HCEC 1CT (cell line): ENCODE measurements around the gene SLC29A4.
"Not testable (repeated sequence)": the region's sequence is repeated elsewhere in the genome, so short reads cannot be mapped to it uniquely, and the experiment has no call there.

Source experiments
- DNase-seq: peaks from one replicate; pipeline ENCODE4 v3.0.0-alpha.2; 2017

SLC29A4 gene

DNA sequence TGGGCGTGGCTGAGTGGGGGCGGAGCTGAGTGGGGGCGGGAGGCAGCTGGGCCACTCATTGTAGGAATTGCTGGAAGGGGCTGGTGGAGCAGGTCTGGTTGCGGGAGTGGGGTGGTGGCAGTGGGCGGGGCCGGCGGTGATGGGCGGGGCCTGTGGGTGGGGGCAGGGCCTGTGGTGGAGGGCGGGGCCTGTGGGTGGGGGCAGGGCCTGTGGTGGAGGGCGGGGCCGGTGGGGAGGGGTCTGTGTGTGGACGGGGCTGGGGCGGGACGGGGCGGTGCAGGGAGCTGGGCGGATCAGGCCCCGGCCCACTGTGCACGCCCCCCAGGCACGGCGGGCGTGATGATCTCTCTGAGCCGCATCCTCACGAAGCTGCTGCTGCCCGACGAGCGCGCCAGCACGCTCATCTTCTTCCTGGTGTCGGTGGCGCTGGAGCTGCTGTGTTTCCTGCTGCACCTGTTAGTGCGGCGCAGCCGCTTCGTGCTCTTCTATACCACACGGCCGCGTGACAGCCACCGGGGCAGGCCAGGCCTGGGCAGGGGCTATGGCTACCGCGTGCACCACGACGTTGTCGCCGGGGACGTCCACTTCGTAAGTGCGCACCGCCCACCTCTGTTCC is 14.0 kb downstream of the SLC29A4 start:
- no peak for DNase-seq

GRCh38 chr7:5300366-5300765 is 17.6 kb downstream of the SLC29A4 start:
- DNase-seq = no peak

DNA sequence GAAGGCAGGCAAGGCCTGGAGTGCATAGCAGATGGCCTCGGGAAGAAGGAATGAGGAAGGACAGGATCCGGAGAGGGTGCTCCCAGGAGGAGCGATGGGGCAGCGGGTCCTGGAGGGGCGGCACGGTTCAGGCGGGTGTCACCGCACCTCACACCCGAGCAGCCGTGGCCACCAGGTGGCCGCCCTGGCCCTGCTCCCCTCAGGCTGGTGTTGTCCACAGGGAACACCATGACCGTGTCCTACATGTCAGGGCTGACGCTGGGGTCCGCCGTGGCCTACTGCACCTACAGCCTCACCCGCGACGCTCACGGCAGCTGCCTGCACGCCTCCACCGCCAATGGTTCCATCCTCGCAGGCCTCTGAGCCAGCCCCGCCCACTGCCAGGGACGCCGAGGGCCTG is 19.8 kb downstream of the SLC29A4 start:
- DNase-seq = no peak

- DNase-seq = no peak
Measured at GRCh38 chr7:5303061-5303460, 20.3 kb downstream of the SLC29A4 start.

GRCh38 chr7:5303591-5304505 is 21.1 kb downstream of the SLC29A4 start:
- DNase-seq = no peak

- not testable (repeated sequence) for DNase-seq
Measured at GRCh38 chr7:5305050-5305449, 22.3 kb downstream of the SLC29A4 start.

DNA sequence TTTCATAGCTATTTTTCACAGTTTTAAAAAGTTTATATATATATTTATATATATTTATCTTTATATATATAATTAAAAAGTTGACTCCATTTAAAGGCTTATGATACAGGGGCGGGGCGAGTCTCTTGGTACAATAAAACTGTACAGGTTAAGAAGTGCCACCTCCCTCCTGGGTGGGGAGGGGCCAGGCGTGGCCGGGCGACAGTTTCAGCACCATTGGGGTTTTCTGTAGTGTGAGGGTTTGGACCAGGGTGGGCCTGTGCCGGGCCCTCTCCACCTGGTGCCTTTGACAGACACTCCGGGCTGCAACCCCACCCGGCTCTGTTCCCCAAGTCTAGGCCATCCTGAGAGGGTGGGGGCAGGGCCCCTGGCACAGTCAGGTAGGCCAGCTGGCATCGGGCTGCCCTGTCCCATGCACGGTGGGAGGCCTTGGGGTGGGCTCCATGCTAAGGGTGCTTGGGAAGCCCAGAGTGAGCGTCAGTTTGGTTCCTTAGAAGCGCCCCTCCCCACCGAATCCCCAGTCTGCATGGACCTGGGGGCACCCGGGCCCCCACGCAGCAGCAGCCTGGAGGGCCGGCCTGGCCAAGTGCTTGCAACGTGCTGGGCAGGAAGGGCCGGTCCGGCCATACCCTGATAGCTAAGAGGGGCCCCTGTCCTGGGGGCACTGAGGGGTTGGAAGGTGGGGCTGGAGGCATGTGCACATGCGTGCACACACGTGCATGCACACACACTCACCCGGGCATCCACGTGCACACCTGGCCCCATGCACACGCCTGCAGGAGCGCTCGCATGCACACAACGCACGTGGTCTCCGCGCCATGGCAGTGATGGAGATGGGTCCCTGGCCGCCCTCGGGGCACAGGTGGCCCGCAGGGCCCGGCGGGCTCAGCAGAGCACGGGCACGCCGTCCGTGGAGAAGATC is 24.7 kb downstream of the SLC29A4 start:
- DNase-seq = not testable (repeated sequence)

GRCh38 chr7:5309146-5309545 is 26.4 kb downstream of the SLC29A4 start:
- no peak for DNase-seq

DNA sequence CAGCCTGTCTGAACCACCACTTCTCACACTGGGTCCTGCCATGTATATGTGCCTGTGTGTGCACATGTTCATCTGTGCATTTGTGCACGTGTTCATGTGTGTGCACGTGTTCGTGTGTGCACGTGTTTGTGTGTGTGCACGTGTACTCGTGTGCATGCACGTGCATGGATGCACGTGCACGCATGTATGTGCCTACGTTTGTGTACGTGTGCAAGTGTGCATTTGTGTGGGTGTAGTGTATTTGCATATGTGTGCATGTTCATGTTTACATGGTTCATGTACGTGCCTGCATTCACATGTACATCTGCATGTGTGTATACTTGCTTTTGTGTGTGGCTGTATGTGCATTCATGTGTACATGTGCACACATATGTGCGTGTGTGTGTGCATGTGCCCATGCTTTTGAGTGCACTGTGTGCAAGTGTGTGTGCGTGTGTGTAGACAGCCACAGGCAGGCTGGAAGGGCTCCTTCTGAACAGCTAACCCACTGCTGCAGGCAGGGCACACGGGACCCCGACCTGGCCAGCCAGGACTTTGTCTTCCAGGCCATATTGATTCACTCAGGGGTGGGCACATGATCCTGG is 28.2 kb downstream of the SLC29A4 start:
- DNase-seq = no peak

GRCh38 chr7:5312276-5313070 is 29.7 kb downstream of the SLC29A4 start:
- not testable (repeated sequence) for DNase-seq

- DNase-seq = not testable (repeated sequence)
Measured at GRCh38 chr7:5313076-5313885, 30.5 kb downstream of the SLC29A4 start.

DNA sequence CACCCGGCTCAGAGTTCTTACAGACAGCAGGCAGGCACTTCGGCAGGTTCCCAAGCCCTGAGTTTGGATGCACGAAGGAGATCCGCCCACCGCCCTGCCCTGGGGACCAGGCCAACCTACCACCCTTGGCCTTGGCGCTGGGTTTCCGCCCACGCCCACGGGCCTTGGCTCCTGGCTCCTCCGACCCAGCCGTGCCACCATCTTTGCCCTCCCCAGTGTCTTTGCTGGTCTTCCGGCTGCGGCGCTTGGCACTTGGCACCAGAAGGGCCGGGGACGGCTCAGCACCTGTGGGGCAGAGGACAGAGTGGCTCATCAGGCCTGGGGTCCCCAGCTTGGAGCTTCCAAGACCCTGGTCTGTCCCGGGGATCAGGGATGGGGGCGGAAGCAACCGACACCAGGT is 32.1 kb downstream of the SLC29A4 start:
- DNase-seq = no peak

- no peak for DNase-seq
Measured at GRCh38 chr7:5315761-5316160, 33.0 kb downstream of the SLC29A4 start.

GRCh38 chr7:5318613-5319012 is 35.9 kb downstream of the SLC29A4 start:
- not testable (repeated sequence) for DNase-seq

GRCh38 chr7:5320391-5320790 is 37.6 kb downstream of the SLC29A4 start:
- DNase-seq = no peak

- DNase-seq = no peak
Measured at GRCh38 chr7:5320802-5321396, 38.2 kb downstream of the SLC29A4 start.

DNA sequence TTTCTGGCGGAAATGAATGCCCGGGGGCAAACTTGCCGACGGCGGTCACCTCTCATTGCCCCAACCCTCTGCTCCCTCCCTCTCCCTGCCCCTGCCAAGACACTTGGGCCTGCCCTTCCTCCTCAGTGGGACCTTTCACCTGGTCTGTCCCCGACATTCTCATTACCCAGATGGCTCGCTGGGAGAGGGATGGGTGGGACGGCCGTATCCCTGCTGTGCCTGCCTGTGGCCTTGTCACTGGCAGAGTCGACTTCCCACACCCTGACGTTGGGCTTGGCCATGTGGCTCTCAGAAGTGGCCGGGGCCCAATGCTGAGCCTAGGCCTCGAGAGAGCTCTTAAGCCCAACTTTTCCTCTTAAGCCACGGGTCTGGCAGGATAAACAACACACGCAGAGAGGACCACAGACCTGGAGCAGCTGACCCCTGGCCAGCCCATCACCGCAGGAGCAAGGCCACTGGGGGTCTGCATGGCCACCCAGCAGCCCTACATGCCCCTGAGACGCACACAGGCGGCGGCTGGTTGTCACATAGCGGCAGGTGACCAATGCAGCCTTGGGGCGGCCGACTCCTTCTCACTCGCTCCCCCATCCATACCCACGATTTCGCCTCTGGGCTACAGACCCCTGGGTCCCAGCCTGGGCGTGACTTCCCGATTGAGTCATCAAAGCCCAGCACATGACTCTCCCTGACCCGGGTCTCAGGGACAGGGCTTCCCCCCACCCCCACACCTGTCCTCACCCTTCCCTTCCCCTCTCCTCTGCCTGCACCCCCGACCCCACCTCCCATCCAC is 40.1 kb downstream of the SLC29A4 start:
- DNase-seq = no peak

DNA sequence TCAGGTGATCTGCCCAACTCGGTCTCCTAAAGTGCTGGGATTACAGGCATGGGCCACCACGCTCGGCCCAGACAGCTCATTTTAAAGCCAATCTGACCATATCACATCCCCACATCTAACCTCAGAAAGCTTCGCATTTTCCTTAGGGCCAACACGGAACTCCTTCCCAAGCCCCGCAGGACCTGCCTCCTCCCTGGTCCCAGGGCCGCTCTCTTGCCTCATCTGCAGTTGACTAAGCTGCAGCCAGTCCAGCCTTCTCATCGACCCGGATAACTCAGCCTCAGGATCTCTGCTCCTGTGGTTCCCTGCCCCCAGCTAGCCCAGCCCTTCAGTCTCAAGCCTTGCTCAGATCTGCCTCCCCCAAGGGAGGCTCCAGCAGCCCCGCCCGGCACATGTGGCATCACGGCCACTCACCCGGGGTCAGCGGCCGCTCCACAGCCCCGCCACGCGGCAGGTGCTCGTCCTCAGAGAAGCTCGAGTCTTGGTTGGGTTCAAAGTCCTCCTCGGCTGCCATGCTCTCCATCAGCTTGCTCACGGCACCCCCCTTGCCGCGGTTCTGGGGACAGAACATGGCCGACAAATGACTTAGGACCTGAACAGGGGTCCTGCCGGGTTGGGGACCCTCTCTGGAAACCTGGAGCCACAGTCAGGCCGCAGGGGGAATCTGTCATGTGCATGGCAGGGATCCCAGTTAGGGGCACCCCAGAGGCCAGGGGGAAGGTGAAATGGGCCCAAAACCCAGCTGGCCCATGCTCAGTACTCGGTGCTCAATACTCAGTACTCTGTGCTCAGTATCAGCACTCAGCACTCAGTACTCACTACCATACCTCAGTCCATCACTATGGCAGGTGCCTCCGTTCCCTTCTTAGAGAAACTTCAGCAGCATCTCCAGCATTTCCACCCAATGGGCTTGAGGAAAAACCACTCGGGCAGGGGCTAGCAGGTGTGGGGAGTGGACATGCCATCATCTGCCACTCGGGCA is 41.3 kb downstream of the SLC29A4 start:
- DNase-seq = not testable (repeated sequence)
